GM21390 (cell line): ENCODE results near the gene S100A2.

ENCODE experiments used
- ATAC-seq: cut with Tn5 transposase; IDR thresholded peaks from one replicate; pipeline ENCODE4 v1.9.1; 2021; ENCODE audit not compliant: unreplicated experiment

S100A2 gene

DNA sequence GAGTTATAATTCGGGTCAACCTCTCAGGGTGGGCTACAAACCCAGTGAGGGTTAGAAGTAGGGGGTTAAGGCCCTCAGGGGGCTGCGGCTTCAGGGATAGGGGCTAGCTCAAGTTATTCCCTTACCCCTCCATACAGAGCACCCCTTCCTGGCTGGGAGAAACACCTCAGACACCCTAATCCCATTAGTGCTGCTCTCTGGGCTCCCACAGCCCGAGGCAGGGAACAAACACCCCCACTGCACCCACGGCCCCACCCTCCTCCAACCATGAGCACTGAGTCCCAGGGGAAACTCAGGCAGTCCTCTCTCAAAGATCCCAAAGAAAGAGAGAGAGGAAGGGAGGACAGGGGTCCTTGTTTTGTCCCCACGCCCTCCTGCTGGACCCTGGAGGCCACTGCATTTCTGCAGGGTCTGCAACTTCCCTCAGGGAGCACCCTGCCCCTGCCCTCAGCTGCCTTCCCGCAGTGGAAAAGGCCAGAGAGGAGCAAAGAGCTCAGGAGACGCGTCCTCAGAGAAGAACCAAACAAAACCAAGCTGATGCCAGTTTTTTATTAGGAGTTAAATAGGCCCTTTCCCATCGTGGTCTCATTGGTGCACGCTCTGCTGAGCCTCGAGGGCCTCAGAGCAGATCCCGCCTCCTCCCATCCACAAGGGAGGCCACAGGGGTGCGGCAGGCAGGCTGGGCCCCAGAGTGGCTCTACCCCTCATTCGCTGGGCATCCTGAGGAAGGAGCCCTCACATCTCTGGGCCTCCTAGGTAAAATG lies 18.7 kb downstream of the S100A2 start:
- no peak for ATAC-seq

DNA sequence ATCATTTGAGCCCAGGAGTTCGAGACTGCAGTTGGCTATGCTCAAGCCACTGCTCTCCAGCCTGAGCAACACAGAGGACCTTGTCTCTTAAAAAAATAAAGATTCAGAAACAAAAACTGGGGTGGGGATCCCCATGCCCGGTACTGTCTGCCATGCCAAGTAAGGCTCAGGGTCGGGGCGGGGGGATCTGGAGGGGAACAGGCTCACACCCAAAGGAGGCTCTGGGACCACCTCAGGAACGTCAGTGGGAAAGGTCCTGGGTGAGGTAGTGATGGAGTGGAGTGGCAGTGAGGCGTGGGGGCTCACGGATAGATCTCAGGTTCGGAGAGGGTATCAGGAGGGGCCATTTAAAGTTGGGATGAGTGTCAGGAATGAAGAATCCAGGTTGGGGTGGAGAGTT lies 19.3 kb downstream of the S100A2 start:
- no peak for ATAC-seq

DNA sequence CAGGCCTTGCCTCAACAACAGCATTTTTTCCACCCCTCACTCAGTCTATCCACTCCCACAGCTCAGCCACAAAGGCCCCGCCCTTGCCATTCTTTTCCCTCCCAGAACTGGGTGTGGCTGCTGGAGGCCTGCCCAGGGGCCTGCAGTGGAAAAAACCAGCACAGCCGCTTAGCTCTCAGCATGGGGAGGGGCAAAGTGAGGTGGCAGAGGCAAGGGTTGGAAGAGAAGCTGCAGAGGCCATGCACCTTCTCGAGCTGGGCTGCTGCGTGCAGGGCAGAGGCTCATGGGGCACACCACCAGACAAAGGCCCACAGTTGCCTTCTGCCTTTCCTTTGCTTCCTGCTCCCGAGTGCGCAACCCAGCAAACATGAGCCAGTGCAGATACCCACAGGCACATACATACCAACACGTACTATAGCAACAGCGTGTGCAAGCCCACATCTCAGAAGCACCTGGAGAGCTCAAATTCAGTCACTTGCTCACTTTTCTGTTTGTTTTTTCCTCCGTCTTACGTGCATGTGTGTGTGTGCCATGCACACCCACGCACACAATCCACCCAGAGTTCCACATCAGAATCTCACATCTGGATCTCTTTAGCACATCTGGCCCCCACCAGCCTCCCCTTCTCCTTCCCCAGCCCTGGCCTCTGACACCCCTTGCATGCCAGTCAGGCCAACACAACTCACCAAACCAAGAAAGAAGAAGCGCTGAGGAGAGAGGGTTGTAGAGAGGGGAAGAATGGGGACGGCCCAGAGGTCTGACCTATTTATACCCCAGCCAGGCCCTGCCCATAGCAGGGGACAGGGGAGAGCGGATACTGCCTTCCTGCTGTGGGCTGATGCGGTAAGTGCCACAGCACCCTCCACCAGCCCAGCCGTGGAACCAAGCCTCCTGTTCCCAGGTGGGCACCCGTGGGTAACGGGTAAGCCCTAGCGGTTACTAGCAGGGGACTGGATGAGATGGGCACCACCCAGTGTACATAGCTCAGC lies 20.3 kb downstream of the S100A2 start, which contains the start of gene S100A4:
Gene S100A4, minus strand, starts transcription at position 740 of the 989 bp plus-strand sequence. CDS start 1,012 bp downstream, outside the sequence.
- ATAC-seq, result peak; percentile 71

DNA sequence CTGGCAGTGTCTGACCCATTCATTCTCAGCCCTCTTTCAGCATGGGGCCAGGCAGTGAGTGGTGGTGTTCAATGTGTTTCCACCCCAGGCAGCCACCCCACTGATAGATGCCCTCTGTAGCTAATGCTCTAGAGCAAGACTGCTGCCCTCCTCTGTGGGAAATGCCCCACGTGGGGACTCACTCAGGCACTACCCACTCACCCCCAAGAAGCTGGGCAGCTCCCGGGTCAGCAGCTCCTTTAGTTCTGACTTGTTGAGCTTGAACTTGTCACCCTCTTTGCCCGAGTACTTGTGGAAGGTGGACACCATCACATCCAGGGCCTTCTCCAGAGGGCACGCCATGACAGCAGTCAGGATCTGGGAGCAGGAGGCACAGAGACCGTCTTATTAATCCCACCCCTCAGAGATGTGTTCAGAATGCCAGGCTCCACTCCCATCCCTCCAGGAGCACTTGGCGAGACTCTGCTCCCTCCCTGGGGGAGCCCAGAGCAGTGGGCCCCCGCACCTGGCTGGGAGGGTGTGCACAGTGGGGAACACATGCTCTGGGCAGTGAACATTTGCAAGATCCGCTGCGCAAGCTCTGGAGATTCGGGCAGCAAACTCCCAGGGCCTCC lies 21.1 kb downstream of the S100A2 start:
- no peak for ATAC-seq

DNA sequence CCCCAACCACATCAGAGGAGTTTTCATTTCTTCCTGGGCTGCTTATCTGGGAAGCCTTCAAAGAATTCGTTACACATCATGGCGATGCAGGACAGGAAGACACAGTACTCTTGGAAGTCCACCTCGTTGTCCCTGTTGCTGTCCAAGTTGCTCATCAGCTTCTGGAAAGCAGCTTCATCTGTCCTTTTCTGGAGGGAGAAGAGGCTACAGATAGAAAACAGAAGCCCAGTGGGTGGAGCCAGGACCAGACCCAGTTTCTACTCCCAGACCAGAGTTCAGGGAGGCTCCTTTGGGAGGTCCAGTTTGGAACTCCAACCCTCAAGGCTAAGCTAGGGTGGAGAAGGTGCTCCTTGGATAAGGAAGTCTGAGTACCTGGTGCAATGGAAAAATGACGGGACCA lies 21.9 kb downstream of the S100A2 start:
- ATAC-seq, result no peak

DNA sequence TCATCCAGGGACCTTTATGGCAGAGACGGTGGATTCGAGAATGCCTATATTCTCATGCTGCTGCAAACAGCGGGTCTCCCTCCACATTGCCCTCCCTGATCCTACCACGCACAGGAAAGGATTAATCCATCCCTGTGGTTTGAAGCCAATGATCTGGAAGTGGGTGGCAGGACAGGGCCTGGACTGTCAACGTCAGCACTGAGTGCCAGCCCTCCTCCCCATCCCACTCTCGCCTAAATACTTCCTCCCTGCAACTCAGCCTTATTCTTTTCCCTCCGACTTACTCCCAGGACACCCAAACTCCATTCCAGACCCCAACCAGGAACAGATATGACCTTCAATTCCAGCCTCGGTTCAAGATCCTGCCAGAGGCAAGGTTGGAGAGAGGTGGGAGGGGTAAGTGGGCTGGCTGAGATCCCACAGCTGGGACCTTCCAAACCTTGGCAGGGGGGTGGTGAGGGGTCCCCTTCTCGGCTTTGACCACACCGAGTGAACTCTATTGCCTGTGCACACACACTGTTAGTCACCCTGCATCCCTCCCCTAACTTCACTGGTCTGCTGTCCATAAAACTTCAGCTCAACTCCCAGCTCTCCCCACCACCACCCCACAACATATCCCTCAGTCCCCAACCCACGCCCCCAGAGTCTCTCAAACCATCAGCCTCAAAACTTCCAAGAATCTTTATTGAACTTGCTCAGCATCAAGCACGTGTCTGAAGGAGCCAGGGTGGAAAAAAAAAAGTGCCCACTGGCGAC lies 22.5 kb downstream of the S100A2 start:
- no peak for ATAC-seq

DNA sequence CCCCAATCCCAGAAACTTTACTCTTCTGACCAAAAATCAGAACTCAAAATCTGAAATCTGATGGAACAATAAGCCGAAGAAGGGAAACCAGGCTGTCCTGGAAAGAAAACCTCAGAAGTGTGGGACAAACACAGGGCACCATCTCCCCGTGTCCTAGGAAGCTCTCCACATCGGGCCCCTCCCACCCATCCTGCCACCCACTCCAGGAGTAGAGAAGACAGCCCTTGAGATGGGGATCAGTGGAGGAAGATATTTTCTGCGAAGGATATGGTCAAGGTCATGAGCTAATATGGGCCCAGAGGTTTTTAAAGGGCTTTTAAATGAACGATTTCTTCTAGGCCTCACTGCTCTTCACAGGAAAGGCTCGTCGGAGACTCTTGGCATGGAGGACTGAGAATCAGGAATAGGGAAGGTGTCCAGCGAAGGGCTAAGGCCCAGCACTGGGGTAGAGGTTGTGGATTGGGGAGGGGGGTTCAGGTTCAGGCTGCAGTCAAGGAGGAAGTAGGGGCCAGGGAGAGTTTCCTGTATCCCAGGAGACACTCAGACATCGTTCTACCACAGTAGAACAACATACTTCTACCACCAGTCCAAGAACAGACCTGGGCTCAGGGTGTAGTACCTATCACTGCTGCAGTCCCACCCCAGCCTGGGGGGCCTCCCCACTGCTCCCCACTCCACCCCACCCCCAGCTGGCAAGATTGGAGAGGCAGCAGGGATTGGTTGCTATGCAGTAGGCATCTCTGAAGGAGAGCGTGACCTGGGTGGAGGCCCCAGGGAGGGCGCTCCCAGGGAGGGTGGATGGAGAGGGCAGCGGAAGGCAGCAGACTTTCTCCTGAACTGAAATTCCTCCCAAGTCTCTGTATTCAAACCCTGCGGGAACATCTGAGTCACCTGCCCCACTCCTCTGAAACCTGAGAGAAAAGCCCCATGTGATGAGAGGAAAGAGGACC lies 23.7 kb downstream of the S100A2 start:
- no peak for ATAC-seq

DNA sequence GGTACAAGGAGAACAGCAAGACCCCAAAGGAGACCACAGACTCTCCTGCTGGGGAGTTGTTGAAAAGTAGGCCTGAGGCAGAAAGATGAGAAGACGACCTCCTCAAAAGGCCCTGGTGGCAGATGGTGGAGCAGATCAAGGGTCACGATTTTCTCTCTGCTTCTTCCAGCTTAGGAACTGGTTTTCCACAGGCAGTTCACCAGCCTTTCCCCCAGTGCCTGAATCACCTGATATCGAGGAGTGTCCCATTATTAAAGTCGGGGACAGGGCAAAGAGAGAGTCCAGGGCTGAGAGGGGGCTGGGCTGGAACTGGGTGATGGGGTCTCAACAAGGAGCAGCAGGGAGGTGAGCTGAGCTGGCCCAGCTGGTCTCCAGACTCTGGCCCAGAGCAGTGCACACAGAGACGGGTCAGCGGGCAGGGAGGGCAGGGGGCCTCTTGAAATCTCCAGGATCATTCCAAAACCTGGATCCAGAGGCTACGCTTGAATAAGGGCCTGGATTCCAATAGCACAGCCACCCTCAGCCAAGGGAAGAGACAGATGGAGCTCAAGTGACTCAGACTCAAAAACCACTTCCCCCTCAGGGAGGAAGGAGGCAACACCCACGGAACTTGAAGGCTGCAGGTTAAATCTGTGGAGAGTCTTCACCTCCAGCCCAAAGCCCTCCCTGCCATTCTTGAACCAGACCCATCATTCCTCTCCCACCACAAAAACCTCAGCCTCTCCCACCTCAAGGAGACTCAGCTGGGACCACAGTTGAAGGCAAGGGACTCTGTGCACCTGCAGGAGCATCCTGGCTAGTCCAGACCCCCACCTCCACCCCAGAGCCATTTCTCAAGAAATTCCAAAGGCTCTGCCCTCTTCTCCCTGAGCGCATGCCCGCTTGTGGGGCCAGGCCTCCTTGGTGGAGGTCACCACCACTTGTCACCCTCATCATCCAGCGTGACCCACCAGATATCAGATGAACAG lies 25.0 kb downstream of the S100A2 start, which contains the start of gene S100A5:
Gene S100A5, minus strand, starts transcription at position 541 of the 968 bp plus-strand sequence. CDS start 743 bp downstream, outside the sequence.
- ATAC-seq, result no peak

DNA sequence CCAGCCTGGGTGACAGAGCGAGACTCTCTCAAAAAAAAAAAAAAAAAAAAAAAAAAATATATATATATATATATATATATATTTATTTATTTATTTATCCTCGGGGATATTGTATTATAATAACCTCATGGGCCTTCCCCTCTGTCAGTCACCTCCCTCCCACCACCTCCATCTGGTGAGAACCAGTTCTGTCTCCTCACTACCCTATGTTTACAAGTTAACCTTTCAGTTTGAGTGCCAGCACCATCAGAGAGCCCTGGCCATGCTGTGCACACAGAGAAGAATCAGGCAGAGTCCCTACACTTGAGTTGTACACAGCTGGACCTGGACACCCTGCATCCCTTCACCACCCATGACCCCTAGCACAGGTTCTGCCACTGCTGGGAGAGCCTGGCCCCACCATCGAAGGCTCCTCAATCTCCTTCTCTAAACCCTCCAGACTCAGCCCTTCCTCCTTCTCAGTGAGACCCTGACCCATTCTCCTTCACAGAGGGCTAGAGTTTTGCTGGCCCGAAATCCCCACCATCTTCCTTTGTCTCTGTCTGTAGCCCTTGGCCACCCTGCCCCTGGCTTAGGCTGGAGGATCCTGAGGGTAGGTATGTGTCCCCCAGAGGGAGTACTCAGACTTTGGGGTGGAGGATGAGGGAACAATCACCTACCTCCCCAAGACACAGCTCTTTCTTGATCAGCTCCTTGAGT lies 26.1 kb downstream of the S100A2 start:
- ATAC-seq, result no peak

DNA sequence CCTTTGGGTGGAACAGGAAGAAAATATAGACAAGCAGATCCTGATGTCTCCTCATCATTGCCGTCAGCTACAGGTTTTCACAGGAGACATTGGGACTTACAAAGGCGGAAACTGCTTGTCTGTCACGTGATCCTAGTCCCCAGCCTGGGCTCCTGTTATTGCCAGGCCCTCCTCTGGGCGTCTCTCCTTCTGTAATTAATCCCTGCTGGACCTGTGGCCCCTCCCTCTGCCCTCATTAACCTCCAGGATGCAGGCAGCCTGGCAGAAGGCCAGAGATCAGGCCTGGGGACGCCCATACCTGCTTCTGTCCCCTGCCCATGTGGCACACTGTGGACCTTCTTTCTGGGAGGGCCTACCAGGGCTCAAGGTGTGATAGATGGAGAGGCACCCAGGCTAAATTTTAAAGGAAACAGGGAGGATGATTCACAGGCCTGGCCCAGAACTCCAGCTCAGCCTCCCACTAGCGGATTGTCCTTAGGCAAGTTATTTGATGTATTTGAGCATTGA lies 27.3 kb downstream of the S100A2 start:
- ATAC-seq, result no peak

DNA sequence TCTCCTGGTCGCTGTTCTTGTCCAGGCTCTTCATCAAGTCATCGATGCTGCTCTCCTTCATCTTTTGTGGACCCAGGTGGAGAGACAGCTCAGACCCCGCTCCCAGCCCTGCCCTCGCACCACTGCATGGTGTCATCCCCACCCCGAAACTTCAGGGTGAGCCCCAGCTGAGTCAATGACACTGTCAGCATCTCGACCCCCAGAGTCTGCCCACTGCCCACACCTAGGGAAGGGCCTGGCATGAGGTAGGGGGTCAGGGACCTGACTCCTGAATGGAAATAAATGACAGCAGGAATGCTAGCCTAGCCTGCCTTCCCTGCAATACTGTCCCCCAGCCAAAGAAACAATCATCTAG lies 28.3 kb downstream of the S100A2 start:
- ATAC-seq, result no peak

DNA sequence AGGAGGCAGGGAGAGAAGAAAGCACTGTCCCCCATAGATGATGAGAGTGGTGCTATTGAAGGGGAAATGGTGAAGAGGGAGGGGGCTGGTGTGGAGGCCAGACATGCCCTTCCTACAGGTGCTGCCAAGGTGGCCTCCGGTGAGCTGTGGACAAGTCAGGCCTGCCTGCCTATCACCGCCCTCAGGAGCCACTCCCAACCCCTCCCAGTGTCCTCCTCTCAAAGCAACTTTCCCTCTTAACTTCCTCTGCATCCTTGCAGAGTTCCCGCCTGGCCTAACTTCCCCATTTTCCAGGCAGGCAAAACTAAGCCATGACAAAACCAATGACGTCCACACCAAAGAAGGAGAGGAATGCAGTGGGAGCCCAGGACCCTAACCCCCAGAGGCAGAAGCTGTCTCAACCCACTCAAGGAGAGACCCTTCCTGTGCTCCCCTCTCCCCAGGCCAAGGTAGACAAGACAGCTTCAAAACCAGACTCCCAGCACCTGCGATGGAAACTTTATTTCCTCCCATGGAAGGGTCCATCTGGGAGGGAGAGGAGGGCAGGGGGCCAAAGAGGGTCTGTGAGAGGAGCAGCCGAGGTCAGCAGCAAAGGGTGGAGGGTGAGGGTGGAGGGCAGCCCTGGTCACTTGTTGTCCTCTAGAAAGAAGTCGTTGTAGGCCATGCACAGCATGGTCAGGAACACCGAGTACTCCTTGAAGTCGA lies 28.8 kb downstream of the S100A2 start:
- no peak for ATAC-seq

DNA sequence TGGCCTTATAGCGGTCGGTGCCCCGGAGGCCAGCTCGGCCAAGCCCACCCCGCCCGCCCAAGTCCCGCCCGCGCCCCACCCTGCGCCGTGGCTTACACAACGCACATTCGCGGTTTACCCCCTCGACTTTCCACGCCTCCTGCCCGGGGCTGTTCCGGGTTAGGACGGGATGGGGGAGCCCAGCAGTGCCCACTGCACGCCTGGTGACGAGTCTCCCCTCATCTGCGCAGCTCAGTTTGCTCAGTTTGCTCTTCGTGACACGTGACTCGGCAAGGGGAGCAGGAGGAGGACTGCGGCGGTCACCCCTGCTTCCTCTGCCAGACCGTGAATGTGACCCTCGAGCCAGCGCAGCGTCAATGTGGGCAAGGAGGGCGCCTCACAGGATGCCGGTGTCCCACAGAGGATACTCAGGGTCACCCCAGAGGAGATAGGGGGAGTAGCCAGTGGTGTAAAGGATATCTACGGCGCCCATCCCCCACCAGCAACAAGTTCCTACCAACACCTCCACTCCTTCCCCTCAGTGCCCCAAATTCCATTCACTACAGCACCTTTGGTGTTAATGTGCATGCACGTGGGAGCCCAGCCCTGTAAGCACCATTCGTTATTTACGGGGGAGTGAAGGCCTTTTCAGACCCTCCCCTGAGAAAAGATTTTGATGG lies 29.5 kb downstream of the S100A2 start:
- no peak for ATAC-seq

DNA sequence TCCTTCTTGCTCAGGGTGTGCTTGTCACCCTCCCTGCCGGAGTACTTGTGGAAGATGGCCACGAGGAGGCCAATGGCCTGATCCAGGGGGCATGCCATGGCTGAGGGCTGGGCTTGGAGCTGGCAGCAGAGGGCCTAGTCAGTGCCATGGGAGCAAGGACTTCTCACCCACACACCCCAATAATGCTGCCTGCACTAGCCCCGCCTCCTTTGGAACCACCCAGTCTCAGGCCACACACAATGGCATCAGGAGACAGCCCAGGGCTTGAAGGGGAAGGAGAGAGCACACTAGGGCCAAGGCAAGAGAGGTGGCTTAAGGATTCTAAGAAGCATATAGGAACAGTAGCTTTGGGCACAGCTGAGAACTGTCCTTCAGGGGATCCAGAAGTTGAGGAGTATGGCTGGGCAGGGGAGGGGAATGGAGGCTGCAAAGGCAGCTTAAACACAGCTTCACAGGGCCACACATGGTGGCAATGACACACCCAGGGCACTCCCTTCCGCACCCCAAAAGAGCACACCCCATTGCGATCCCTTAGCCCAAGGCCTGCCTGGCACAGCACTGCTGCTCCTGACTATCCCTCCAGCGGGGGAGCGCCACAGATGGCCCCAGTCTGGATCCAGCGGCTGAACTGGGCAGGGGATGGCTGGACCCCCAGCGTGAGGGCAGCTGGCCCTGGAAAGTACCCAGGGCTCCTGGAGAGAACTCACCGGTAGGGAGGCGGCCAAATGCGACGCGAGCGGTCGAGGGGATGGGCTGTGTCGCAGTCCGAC lies 30.2 kb downstream of the S100A2 start, which contains the start of gene S100A6:
Gene S100A6, minus strand, starts transcription at position 750 of the 770 bp plus-strand sequence. Its CDS starts 652 bp downstream, at position 98.
- ATAC-seq, result no peak

DNA sequence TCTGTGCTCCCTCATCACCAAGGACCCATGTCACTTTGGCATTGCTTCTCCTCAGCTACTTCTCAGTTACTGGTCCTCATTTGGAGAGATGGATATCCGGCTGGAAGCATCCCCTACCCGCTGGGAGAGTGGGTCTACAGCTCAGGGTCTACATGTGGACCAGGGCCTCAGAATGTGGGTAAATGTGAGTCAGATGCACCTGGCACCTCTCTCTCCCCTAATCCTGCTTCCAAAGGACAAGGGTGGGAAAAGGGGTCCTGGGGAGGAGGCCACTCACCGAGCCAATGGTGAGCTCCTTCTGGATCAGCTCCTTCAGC lies 30.8 kb downstream of the S100A2 start:
- ATAC-seq, result no peak
